ENCODE results near the gene PROSER1. TPM values are rescaled to one million over a fixed set of nuclear protein-coding genes. Genes with fewer than 3 reads are reported as not detected.

The PROSER1 gene
- total RNA-seq, 2 experiments from 2014 or later, result 47.5 to 55.4 TPM

- ATAC-seq (ENCODE audit: low read depth), result no peak
- Mint-ChIP-seq H3K36me3 (peaks cover 16% of the 10 kb centered on the region), H3K4me1 (peaks cover 28% of the 10 kb centered on the region), H3K27me3 (no peaks in the 10 kb centered on the region), H3K9me3 (no peaks in the 10 kb centered on the region), H3K27ac (no peak overlapping the region), H3K4me3 (peak overlapping the region; percentile 38)
- POLR2A ChIA-PET, result no interaction called here
- no peak for DNase-seq
Measured at GRCh38 chr13:39040206-39040605, 2.3 kb upstream of the PROSER1 start.

- peak overlapping the region; percentile 99 for H3K4me3 Mint-ChIP-seq
- no peaks in the 10 kb centered on the region for H3K9me3 Mint-ChIP-seq
- H3K27ac Mint-ChIP-seq, result peak overlapping the region; percentile 100
- H3K4me1 Mint-ChIP-seq, result peaks cover 37% of the 10 kb centered on the region
- no peaks in the 10 kb centered on the region for H3K27me3 Mint-ChIP-seq
- no peak for ATAC-seq (ENCODE audit: low read depth)
- H3K36me3 Mint-ChIP-seq, result peaks cover 13% of the 10 kb centered on the region
- POLR2A ChIA-PET, result interaction anchor here (1.0 to 2.5 kb wide), 3 partner anchors 9 to 21 kb away, joined by 3 to 9 read pairs (median 5); no protein-coding TSS in a partner anchor
- no peak for DNase-seq
Measured at GRCh38 chr13:39039041-39039440, 1.2 kb upstream of the PROSER1 start.

- ATAC-seq (ENCODE audit: low read depth) (peak; percentile 46), DNase-seq (no peak)
- Mint-ChIP-seq H3K4me1 (peaks cover 37% of the 10 kb centered on the region), H3K27me3 (no peaks in the 10 kb centered on the region), H3K36me3 (peaks cover 11% of the 10 kb centered on the region), H3K9me3 (no peaks in the 10 kb centered on the region), H3K4me3 (peak overlapping the region; percentile 99), H3K27ac (peak overlapping the region; percentile 100)
- POLR2A ChIA-PET, result interaction anchor here (1.0 to 2.5 kb wide), 3 partner anchors 10 to 21 kb away, joined by 3 to 9 read pairs (median 5); no protein-coding TSS in a partner anchor
Measured at GRCh38 chr13:39038569-39039030, 711 bp upstream of the PROSER1 start.

- POLR2A ChIA-PET, result interaction anchor here (0.8 to 2.5 kb wide), 2 partner anchors 11 to 29 kb away, joined by 4 to 9 read pairs; no protein-coding TSS in a partner anchor
- peak overlapping the region; percentile 100 for H3K27ac Mint-ChIP-seq
- DNase-seq, result no peak
- peaks cover 31% of the 10 kb centered on the region for H3K4me1 Mint-ChIP-seq
- H3K36me3 Mint-ChIP-seq, result peaks cover 8% of the 10 kb centered on the region
- no peaks in the 10 kb centered on the region for H3K9me3 Mint-ChIP-seq
- peak overlapping the region; percentile 99 for H3K4me3 Mint-ChIP-seq
- no peaks in the 10 kb centered on the region for H3K27me3 Mint-ChIP-seq
- no peak for ATAC-seq (ENCODE audit: low read depth)
Measured at GRCh38 chr13:39037410-39037879, 444 bp downstream of the PROSER1 start.

GRCh38 chr13:39036212-39036611 lies 1.7 kb downstream of the PROSER1 start:
- DNase-seq, result no peak
- no peak for ATAC-seq (ENCODE audit: low read depth)
- peaks cover 11% of the 10 kb centered on the region for H3K36me3 Mint-ChIP-seq
- H3K9me3 Mint-ChIP-seq, result no peaks in the 10 kb centered on the region
- H3K27me3 Mint-ChIP-seq, result no peaks in the 10 kb centered on the region
- H3K27ac Mint-ChIP-seq, result peak overlapping the region; percentile 86
- peak overlapping the region; percentile 99 for H3K4me3 Mint-ChIP-seq
- POLR2A ChIA-PET, result no interaction called here
- H3K4me1 Mint-ChIP-seq, result peaks cover 33% of the 10 kb centered on the region

- peaks cover 31% of the 10 kb centered on the region for H3K4me1 Mint-ChIP-seq
Measured at GRCh38 chr13:39035799-39036198, 2.1 kb downstream of the PROSER1 start.

GRCh38 chr13:39035204-39035603 lies 2.7 kb downstream of the PROSER1 start:
- peak overlapping the region; percentile 99 for H3K4me3 Mint-ChIP-seq
- POLR2A ChIA-PET, result no interaction called here
- no peaks in the 10 kb centered on the region for H3K27me3 Mint-ChIP-seq
- no peak for DNase-seq
- H3K36me3 Mint-ChIP-seq, result peaks cover 6% of the 10 kb centered on the region
- no peak for ATAC-seq (ENCODE audit: low read depth)
- peak overlapping the region; percentile 86 for H3K27ac Mint-ChIP-seq
- H3K9me3 Mint-ChIP-seq, result no peaks in the 10 kb centered on the region
- H3K4me1 Mint-ChIP-seq, result peaks cover 26% of the 10 kb centered on the region

More at GRCh38 chr13:39035799-39036198, 2.1 kb downstream of the PROSER1 start:
- peaks cover 10% of the 10 kb centered on the region for H3K36me3 Mint-ChIP-seq
- H3K27ac Mint-ChIP-seq, result peak overlapping the region; percentile 86
- H3K4me3 Mint-ChIP-seq, result peak overlapping the region; percentile 99
- POLR2A ChIA-PET, result no interaction called here
- ATAC-seq (ENCODE audit: low read depth), result no peak
- H3K9me3 Mint-ChIP-seq, result no peaks in the 10 kb centered on the region
- H3K27me3 Mint-ChIP-seq, result no peaks in the 10 kb centered on the region
- no peak for DNase-seq

GRCh38 chr13:39034085-39034484 lies 3.8 kb downstream of the PROSER1 start:
- ATAC-seq (ENCODE audit: low read depth) (no peak), DNase-seq (no peak)
- Mint-ChIP-seq H3K9me3 (no peaks in the 10 kb centered on the region), H3K27me3 (no peaks in the 10 kb centered on the region), H3K4me3 (no peak overlapping the region), H3K27ac (no peak overlapping the region), H3K36me3 (peaks cover 4% of the 10 kb centered on the region), H3K4me1 (peaks cover 23% of the 10 kb centered on the region)
- POLR2A ChIA-PET, result no interaction called here

- H3K4me3 Mint-ChIP-seq, result no peak overlapping the region
- H3K36me3 Mint-ChIP-seq, result peaks cover 12% of the 10 kb centered on the region
- H3K9me3 Mint-ChIP-seq, result no peaks in the 10 kb centered on the region
- ATAC-seq (ENCODE audit: low read depth), result no peak
- no peak for DNase-seq
- H3K27me3 Mint-ChIP-seq, result no peaks in the 10 kb centered on the region
- H3K4me1 Mint-ChIP-seq, result peaks cover 24% of the 10 kb centered on the region
- H3K27ac Mint-ChIP-seq, result no peak overlapping the region
- POLR2A ChIA-PET, result no interaction called here
Measured at GRCh38 chr13:39032150-39032549, 5.7 kb downstream of the PROSER1 start.

GRCh38 chr13:39025433-39025839 lies 12.5 kb downstream of the PROSER1 start:
- Mint-ChIP-seq H3K9me3 (no peaks in the 10 kb centered on the region), H3K4me1 (peaks cover 1% of the 10 kb centered on the region), H3K4me3 (no peak overlapping the region), H3K27ac (no peak overlapping the region), H3K27me3 (no peaks in the 10 kb centered on the region), H3K36me3 (peaks cover 33% of the 10 kb centered on the region)
- POLR2A ChIA-PET, result no interaction called here
- DNase-seq, result no peak
- no peak for ATAC-seq (ENCODE audit: low read depth)

- no peaks in the 10 kb centered on the region for H3K27me3 Mint-ChIP-seq
- POLR2A ChIA-PET, result no interaction called here
- ATAC-seq (ENCODE audit: low read depth), result no peak
Measured at GRCh38 chr13:39023761-39024160, 14.1 kb downstream of the PROSER1 start.

GRCh38 chr13:39023316-39023715 lies 14.6 kb downstream of the PROSER1 start:
- Mint-ChIP-seq H3K36me3 (peaks cover 37% of the 10 kb centered on the region), H3K27me3 (no peaks in the 10 kb centered on the region), H3K4me1 (peaks cover 7% of the 10 kb centered on the region), H3K4me3 (no peak overlapping the region), H3K27ac (no peak overlapping the region), H3K9me3 (no peaks in the 10 kb centered on the region)
- no peak for ATAC-seq (ENCODE audit: low read depth)
- POLR2A ChIA-PET, result no interaction called here
- DNase-seq, result no peak

More at GRCh38 chr13:39023761-39024160, 14.1 kb downstream of the PROSER1 start:
- no peaks in the 10 kb centered on the region for H3K9me3 Mint-ChIP-seq
- H3K4me1 Mint-ChIP-seq, result peaks cover 4% of the 10 kb centered on the region
- H3K36me3 Mint-ChIP-seq, result peaks cover 37% of the 10 kb centered on the region
- no peak for DNase-seq
- no peak overlapping the region for H3K27ac Mint-ChIP-seq
- no peak overlapping the region for H3K4me3 Mint-ChIP-seq

- peaks cover 16% of the 10 kb centered on the region for H3K4me1 Mint-ChIP-seq
- peaks cover 31% of the 10 kb centered on the region for H3K36me3 Mint-ChIP-seq
- no peak overlapping the region for H3K4me3 Mint-ChIP-seq
Measured at GRCh38 chr13:39020853-39021462, 16.9 kb downstream of the PROSER1 start.

GRCh38 chr13:39016787-39017186 lies 21.1 kb downstream of the PROSER1 start:
- no peak for DNase-seq
- no peaks in the 10 kb centered on the region for H3K27me3 Mint-ChIP-seq
- peak; percentile 71 for ATAC-seq (ENCODE audit: low read depth)
- no peak overlapping the region for H3K4me3 Mint-ChIP-seq
- H3K4me1 Mint-ChIP-seq, result peaks cover 16% of the 10 kb centered on the region
- no peak overlapping the region for H3K27ac Mint-ChIP-seq
- POLR2A ChIA-PET, result no interaction called here
- H3K36me3 Mint-ChIP-seq, result peaks cover 29% of the 10 kb centered on the region
- no peaks in the 10 kb centered on the region for H3K9me3 Mint-ChIP-seq

More at GRCh38 chr13:39020853-39021462, 16.9 kb downstream of the PROSER1 start:
- DNase-seq (no peak), ATAC-seq (ENCODE audit: low read depth) (no peak)
- POLR2A ChIA-PET, result no interaction called here
- Mint-ChIP-seq H3K27ac (no peak overlapping the region), H3K27me3 (no peaks in the 10 kb centered on the region), H3K9me3 (no peaks in the 10 kb centered on the region)

All from activated naive CD8-positive, alpha-beta T cell treated with anti-CD3 and anti-CD28 coated beads, Interleukin-2, amount 10 ng/mL, durations not matched to agents 7 days and 5 days (primary cell).